ENCODE data around the gene NDST1.

The NDST1 gene

GRCh38 chr5:150530951-150531588 lies 23.1 kb downstream of the NDST1 start:
- no peak for DNase-seq (ENCODE audit: extremely low spot score)
- POLR2A ChIA-PET = no interaction called here
- TF ChIP-seq LEF1 (IDR thresholded peaks at IDR 0.05; ENCODE audit: borderline replicate concordance) = no peak
- no peak for TF ChIP-seq ARNT (IDR thresholded peaks at IDR 0.05)
- no peak for TF ChIP-seq SUZ12 (IDR thresholded peaks at IDR 0.05)
- no peak for TF ChIP-seq HDGF (IDR thresholded peaks at IDR 0.05; ENCODE audit: borderline replicate concordance)
- TF ChIP-seq ELF4 (IDR thresholded peaks at IDR 0.05) = no peak
- no peak for TF ChIP-seq PKNOX1 (IDR thresholded peaks at IDR 0.05)
- TF ChIP-seq TARDBP (IDR thresholded peaks at IDR 0.05) = no peak
- TF ChIP-seq ZNF384 (IDR thresholded peaks at IDR 0.05) = no peak
- no peak for TF ChIP-seq FOXK2 (IDR thresholded peaks at IDR 0.05)
- TF ChIP-seq SP1 (IDR thresholded peaks at IDR 0.05) = no peak
- TF ChIP-seq CTBP1 (IDR thresholded peaks at IDR 0.05; ENCODE audit: borderline replicate concordance) = no peak
- no peak for TF ChIP-seq L3MBTL2 (conservative IDR thresholded peaks at IDR 0.05)
- TF ChIP-seq FOXM1 (IDR thresholded peaks at IDR 0.05; ENCODE audit: borderline replicate concordance) = no peak
- no peak for TF ChIP-seq FOXA1 (IDR thresholded peaks at IDR 0.05)
- TF ChIP-seq BHLHE40 (IDR thresholded peaks at IDR 0.05; ENCODE audit: borderline replicate concordance) = no peak
- CTCF ChIA-PET = interaction anchor here (0.6 to 2.4 kb wide), 2 partner anchors 10 to 72 kb away, joined by 3 to 7 read pairs; no protein-coding TSS in a partner anchor

- TF ChIP-seq FOXK2 (IDR thresholded peaks at IDR 0.05) = no peak
- TF ChIP-seq LEF1 (IDR thresholded peaks at IDR 0.05; ENCODE audit: borderline replicate concordance) = no peak
- no peak for TF ChIP-seq SP1 (IDR thresholded peaks at IDR 0.05)
- TF ChIP-seq ELF4 (IDR thresholded peaks at IDR 0.05) = no peak
- no peak for TF ChIP-seq NFRKB (IDR thresholded peaks at IDR 0.05)
- no peak for TF ChIP-seq L3MBTL2 (conservative IDR thresholded peaks at IDR 0.05)
- no peak for TF ChIP-seq BHLHE40 (IDR thresholded peaks at IDR 0.05; ENCODE audit: borderline replicate concordance)
- no peak for TF ChIP-seq ZNF384 (IDR thresholded peaks at IDR 0.05)
- no peak for TF ChIP-seq TARDBP (IDR thresholded peaks at IDR 0.05)
- TF ChIP-seq PKNOX1 (IDR thresholded peaks at IDR 0.05) = no peak
- no peak for TF ChIP-seq SUZ12 (IDR thresholded peaks at IDR 0.05)
- TF ChIP-seq CTBP1 (IDR thresholded peaks at IDR 0.05; ENCODE audit: borderline replicate concordance) = no peak
- TF ChIP-seq ARNT (IDR thresholded peaks at IDR 0.05) = no peak
- TF ChIP-seq FOXM1 (IDR thresholded peaks at IDR 0.05; ENCODE audit: borderline replicate concordance) = no peak
- DNase-seq (ENCODE audit: extremely low spot score) = no peak
- ChIA-PET CTCF (interaction anchor here (2.4 kb wide), 1 partner anchor 72 kb away, joined by 7 read pairs; no protein-coding TSS in a partner anchor), POLR2A (no interaction called here)
Measured at GRCh38 chr5:150531686-150532085, 23.8 kb downstream of the NDST1 start.

GRCh38 chr5:150532151-150532550 lies 24.2 kb downstream of the NDST1 start:
- no peak for TF ChIP-seq FOXM1 (IDR thresholded peaks at IDR 0.05; ENCODE audit: borderline replicate concordance)
- no peak for TF ChIP-seq PKNOX1 (IDR thresholded peaks at IDR 0.05)
- no peak for TF ChIP-seq HDGF (IDR thresholded peaks at IDR 0.05; ENCODE audit: borderline replicate concordance)
- no peak for TF ChIP-seq L3MBTL2 (conservative IDR thresholded peaks at IDR 0.05)
- POLR2A ChIA-PET = no interaction called here
- CTCF ChIA-PET = no interaction called here

GRCh38 chr5:150532996-150533395 lies 25.1 kb downstream of the NDST1 start:
- ChIA-PET POLR2A (no interaction called here), CTCF (interaction anchor here (1.5 kb wide), 1 partner anchor 12 kb away, joined by 7 read pairs; no protein-coding TSS in a partner anchor)
- TF ChIP-seq SP1 (IDR thresholded peaks at IDR 0.05) (no peak), FOXM1 (IDR thresholded peaks at IDR 0.05; ENCODE audit: borderline replicate concordance) (no peak), ELF4 (IDR thresholded peaks at IDR 0.05) (no peak), FOXA1 (IDR thresholded peaks at IDR 0.05) (no peak), TARDBP (IDR thresholded peaks at IDR 0.05) (no peak), PKNOX1 (IDR thresholded peaks at IDR 0.05) (no peak), BHLHE40 (IDR thresholded peaks at IDR 0.05; ENCODE audit: borderline replicate concordance) (no peak), LEF1 (IDR thresholded peaks at IDR 0.05; ENCODE audit: borderline replicate concordance) (no peak), CTBP1 (IDR thresholded peaks at IDR 0.05; ENCODE audit: borderline replicate concordance) (no peak), ARNT (IDR thresholded peaks at IDR 0.05) (no peak), FOXK2 (IDR thresholded peaks at IDR 0.05) (no peak), SUZ12 (IDR thresholded peaks at IDR 0.05) (no peak), HDGF (IDR thresholded peaks at IDR 0.05; ENCODE audit: borderline replicate concordance) (no peak), NFRKB (IDR thresholded peaks at IDR 0.05) (no peak), ZNF384 (IDR thresholded peaks at IDR 0.05) (no peak), L3MBTL2 (conservative IDR thresholded peaks at IDR 0.05) (no peak)
- no peak for DNase-seq (ENCODE audit: extremely low spot score)

More at GRCh38 chr5:150532151-150532550, 24.2 kb downstream of the NDST1 start:
- DNase-seq (ENCODE audit: extremely low spot score) = no peak

GRCh38 chr5:150534811-150535210 lies 26.9 kb downstream of the NDST1 start:
- ChIA-PET POLR2A (no interaction called here), CTCF (interaction anchor here (1.0 kb wide), 1 partner anchor 85 kb away, joined by 3 read pairs; no protein-coding TSS in a partner anchor)
- DNase-seq (ENCODE audit: extremely low spot score) = no peak
- TF ChIP-seq NFRKB (IDR thresholded peaks at IDR 0.05) (no peak), FOXA1 (IDR thresholded peaks at IDR 0.05) (no peak)

Measured in HEK293T (cell line).